Stomach (tissue), 9 donors: Measurements from ENCODE around the gene ATXN7L1. TPM values are rescaled to one million over a fixed set of nuclear protein-coding genes. Genes with fewer than 3 reads are reported as not detected.

Experiments used
- DNase-seq, 2 donors: peaks; one replicate each; pipeline versions ENCODE4 v3.0.0 to v3.0.0-alpha.2; 2013 to 2019
- H3K27ac ChIP-seq, 5 donors: fragments of 200-600 bp in 4 of 5; sonication (generic) in 4 of 5; one replicate each; pipeline ENCODE4 v1.5.1; 2013 to 2019; ENCODE audit warnings: mild to moderate bottlenecking in 1 of 5, moderate library complexity in 1 of 5
- H3K27me3 ChIP-seq, 3 donors: fragments of 200-600 bp; sonication (generic); one replicate each; pipeline ENCODE4 v1.5.1; 2017 to 2019; ENCODE audit warnings: mixed run types in 1 of 3
- H3K36me3 ChIP-seq, 4 donors: fragments of 200-600 bp; sonication (generic); 1 replicate in 3 of 4; 2 replicates in 1 of 4; pipeline ENCODE4 v1.5.1; 2016 to 2019
- H3K4me1 ChIP-seq, 4 donors: fragments of 200-600 bp; sonication (generic); one replicate each; pipeline ENCODE4 v1.5.1; 2016 to 2019
- H3K4me3 ChIP-seq, 4 donors: fragments of 200-600 bp; sonication (generic) in 3 of 4; one replicate each; pipeline ENCODE4 v1.5.1; 2016 to 2019; ENCODE audit warnings: mild to moderate bottlenecking in 1 of 4
- H3K9me3 ChIP-seq, 4 donors: fragments of 200-600 bp; sonication (generic); one replicate each; pipeline ENCODE4 v1.5.1; 2016 to 2019
- EP300 ChIP-seq: sonication (generic); formaldehyde crosslinking; IDR thresholded peaks from one replicate; pipeline ENCODE4 v1.6.1; 2017; ENCODE audit warnings: antibody characterized with exemption
- POLR2A ChIP-seq, 4 donors: fragments of 450-650 bp; IDR thresholded peaks; one replicate each; pipeline ENCODE4 v1.6.1; 2016; ENCODE audit warnings: antibody characterized with exemption in 4 of 4, control low read depth in 2 of 4, mild to moderate bottlenecking in 1 of 4, moderate library complexity in 1 of 4
- POLR2AphosphoS5 ChIP-seq, 3 donors: sonication (generic); formaldehyde crosslinking; IDR thresholded peaks; one replicate each; pipeline ENCODE4 v1.6.1; 2016; ENCODE audit warnings: antibody characterized with exemption in 3 of 3
- whole genome bisulfite sequencing, 5 donors: extraction: QIAGEN DNeasy Blood & Tissue Kit in 3 of 5; methylation state at CpG; one replicate each; pipeline versions ENCODE4 v1.1.5 to v1.1.7; 2013 to 2018; 5-methylcytosine and 5-hydroxymethylcytosine counted together
- intact Hi-C: fragments of 100-400 bp; cut with DNase I; formaldehyde crosslinking; loops from one replicate; pipeline ENCODE4 v1.15.1; 2023; ENCODE audit warnings: low total_unique reads
- polyA plus RNA-seq, 3 donors: library from polyadenylated mRNA; stranded (reverse); fragments of 200-250 nt; gene quantifications; one replicate each; pipeline ENCODE4 v1.2.3, GENCODE V29; 2013
- total RNA-seq, 5 donors: library from RNA; depleted of rRNA; stranded (reverse); fragments of >200 nt; gene quantifications; one replicate each; pipeline versions ENCODE4 v1.1.0 to v1.2.3, GENCODE V29; 2014 to 2016
- TF ChIP-seq, protein P1 (sequence below), 7 experiments: fragments of 450-650 bp in 4 of 7; fragments of 200-600 bp in 3 of 7; sonication (generic) in 3 of 7; IDR thresholded peaks; one replicate each; pipeline ENCODE4 v1.5.1; 2016 to 2019; ENCODE audit warnings: antibody characterized with exemption in 7 of 7, control low read depth in 2 of 7, mild to moderate bottlenecking in 1 of 7
- donor health status: healthy with polysubstance abuse.
- donor health status: Bipolar disorder and iron deficiency.
- donor health status: healthy.

ATXN7L1 gene
- total and polyA plus RNA-seq, 8 donors = 3.8 to 92.2 (median 8.8) TPM

- peaks cover 8 to 13% (median 11%) of the 10 kb centered on the region in 4 donors for H3K4me1 ChIP-seq
- intact Hi-C loops = no loop called here
- TF ChIP-seq, protein P1, sequence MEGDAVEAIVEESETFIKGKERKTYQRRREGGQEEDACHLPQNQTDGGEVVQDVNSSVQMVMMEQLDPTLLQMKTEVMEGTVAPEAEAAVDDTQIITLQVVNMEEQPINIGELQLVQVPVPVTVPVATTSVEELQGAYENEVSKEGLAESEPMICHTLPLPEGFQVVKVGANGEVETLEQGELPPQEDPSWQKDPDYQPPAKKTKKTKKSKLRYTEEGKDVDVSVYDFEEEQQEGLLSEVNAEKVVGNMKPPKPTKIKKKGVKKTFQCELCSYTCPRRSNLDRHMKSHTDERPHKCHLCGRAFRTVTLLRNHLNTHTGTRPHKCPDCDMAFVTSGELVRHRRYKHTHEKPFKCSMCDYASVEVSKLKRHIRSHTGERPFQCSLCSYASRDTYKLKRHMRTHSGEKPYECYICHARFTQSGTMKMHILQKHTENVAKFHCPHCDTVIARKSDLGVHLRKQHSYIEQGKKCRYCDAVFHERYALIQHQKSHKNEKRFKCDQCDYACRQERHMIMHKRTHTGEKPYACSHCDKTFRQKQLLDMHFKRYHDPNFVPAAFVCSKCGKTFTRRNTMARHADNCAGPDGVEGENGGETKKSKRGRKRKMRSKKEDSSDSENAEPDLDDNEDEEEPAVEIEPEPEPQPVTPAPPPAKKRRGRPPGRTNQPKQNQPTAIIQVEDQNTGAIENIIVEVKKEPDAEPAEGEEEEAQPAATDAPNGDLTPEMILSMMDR (IDR thresholded peaks at IDR 0.05) = no peak
- TF ChIP-seq POLR2AphosphoS5 (IDR thresholded peaks at IDR 0.05) (no peak), POLR2A (IDR thresholded peaks at IDR 0.05) (no peak), EP300 (no peak)
- no peaks in the 10 kb centered on the region for H3K27me3 ChIP-seq
- no peak overlapping the region for H3K4me3 ChIP-seq
- no peaks in the 10 kb centered on the region for H3K9me3 ChIP-seq
- H3K27ac ChIP-seq = no peak overlapping the region
- no peak for DNase-seq
- 89 to 95% (median 92%) methylated on average over 5 of the region's 5 CpGs for WGBS, 5 donors
- H3K36me3 ChIP-seq = peaks cover 0 to 4% (median 0%) of the 10 kb centered on the region in 4 donors
Measured at GRCh38 chr7:105721571-105722104, 154.8 kb downstream of the ATXN7L1 start.

GRCh38 chr7:105719919-105720318 lies 156.5 kb downstream of the ATXN7L1 start:
- Histone ChIP-seq H3K36me3 (no peaks in the 10 kb centered on the region), H3K27me3 (no peaks in the 10 kb centered on the region), H3K4me1 (peaks cover 8 to 13% (median 11%) of the 10 kb centered on the region in 4 donors), H3K4me3 (no peak overlapping the region), H3K9me3 (no peaks in the 10 kb centered on the region), H3K27ac (no peak overlapping the region)
- intact Hi-C loops = no loop called here
- TF ChIP-seq, protein P1 (IDR thresholded peaks at IDR 0.05) = no peak
- no peak for TF ChIP-seq EP300
- DNase-seq = no peak
- 86 to 89% (median 87%) methylated on average over 4 of the region's 4 CpGs for WGBS, 5 donors

DNA sequence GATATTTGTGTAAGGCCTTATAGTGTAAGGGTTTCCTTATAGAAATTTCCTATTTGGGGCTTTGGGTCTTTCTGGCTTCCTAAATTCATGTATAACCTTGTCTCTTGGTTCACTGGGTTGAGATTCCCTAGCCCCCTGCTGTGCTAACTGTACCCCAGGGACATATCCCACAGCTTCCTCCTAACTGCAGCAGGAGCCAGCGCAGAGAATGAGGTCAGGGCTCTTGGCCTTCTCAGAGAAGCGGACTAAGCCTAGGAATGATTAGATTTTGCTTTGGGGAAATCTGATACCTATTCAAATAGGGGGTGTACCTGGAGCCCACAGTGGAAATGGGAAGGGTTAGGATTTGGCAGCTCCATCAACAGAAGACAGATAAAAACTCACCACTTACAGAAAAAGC lies 157.0 kb downstream of the ATXN7L1 start:
- TF ChIP-seq POLR2A (IDR thresholded peaks at IDR 0.05) = no peak
- TF ChIP-seq, protein P1 (IDR thresholded peaks at IDR 0.05) = no peak
- TF ChIP-seq POLR2AphosphoS5 (IDR thresholded peaks at IDR 0.05) = no peak
- TF ChIP-seq EP300 = no peak
- no peak overlapping the region for H3K27ac ChIP-seq
- no peaks in the 10 kb centered on the region for H3K36me3 ChIP-seq
- intact Hi-C loops = no loop called here
- H3K4me1 ChIP-seq = peaks cover 8 to 13% (median 11%) of the 10 kb centered on the region in 4 donors
- DNase-seq = no peak
- H3K27me3 ChIP-seq = no peaks in the 10 kb centered on the region
- H3K4me3 ChIP-seq = no peak overlapping the region
- H3K9me3 ChIP-seq = no peaks in the 10 kb centered on the region
- WGBS, 5 donors = 60 to 78% (median 62%) methylated on average over 2 of the region's 2 CpGs

GRCh38 chr7:105718511-105718925 lies 157.9 kb downstream of the ATXN7L1 start:
- H3K27ac ChIP-seq = no peak overlapping the region
- peaks cover 8 to 13% (median 11%) of the 10 kb centered on the region in 4 donors for H3K4me1 ChIP-seq
- no peaks in the 10 kb centered on the region for H3K9me3 ChIP-seq
- TF ChIP-seq, protein P1 (IDR thresholded peaks at IDR 0.05) = no peak
- TF ChIP-seq POLR2A (IDR thresholded peaks at IDR 0.05) (no peak), EP300 (no peak), POLR2AphosphoS5 (IDR thresholded peaks at IDR 0.05) (no peak)
- H3K36me3 ChIP-seq = no peaks in the 10 kb centered on the region
- intact Hi-C loops = no loop called here
- no peaks in the 10 kb centered on the region for H3K27me3 ChIP-seq
- WGBS, 5 donors = 24 to 54% (median 31%) methylated on average over 4 of the region's 4 CpGs
- H3K4me3 ChIP-seq = no peak overlapping the region
- DNase-seq = peak in 1 of 2 donors; percentile 43
